ENCODE results near the gene SGMS1. TPM values are rescaled to one million over a fixed set of nuclear protein-coding genes. Genes with fewer than 3 reads are reported as not detected.

SGMS1 gene
- total and polyA plus RNA-seq, 2 donors (not counting 3 experiments of a cell fraction or from before 2014, with no cell fraction given), result 9.7 to 23.7 TPM

DNA sequence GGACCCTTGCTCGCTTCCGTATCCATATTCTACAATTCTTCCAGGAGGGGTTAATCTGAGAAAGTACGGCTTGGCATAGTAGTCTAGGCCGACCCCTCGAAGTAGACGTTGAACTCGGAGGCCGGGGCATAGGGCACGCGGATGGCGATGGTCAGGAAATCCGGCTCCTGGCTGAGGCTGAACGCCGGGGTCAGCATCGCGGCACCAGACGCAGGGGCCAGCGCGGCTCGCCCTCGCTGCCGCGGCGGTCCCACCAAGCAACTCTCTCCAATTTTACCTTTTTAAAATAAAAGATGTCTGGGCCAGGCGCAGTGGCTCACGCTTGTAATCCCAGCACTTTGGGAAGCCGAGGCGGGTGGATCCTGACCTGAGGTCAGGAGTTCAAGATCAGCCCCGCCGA, 7.3 kb upstream of the SGMS1 start:
- FAIRE-seq, result no peak
- H3K27me3 ChIP-seq (ENCODE audit: control insufficient read depth in 2 of 2, insufficient read depth in 2 of 2, low read length in 2 of 2), result peaks cover 0 to 4% of the 10 kb centered on the region in 2 experiments
- no peak for DNase-seq (ENCODE audit: low read depth, low spot score)
- no peak overlapping the region for H2AFZ ChIP-seq (ENCODE audit: low read depth, low read length)
- no peak overlapping the region for H3K4me3 ChIP-seq (replicated peaks in 1 of 3; ENCODE audit: insufficient read depth in 1 of 3, low read depth in 1 of 3, low read length in 3 of 3)
- ChIA-PET CTCF (no interaction called here), POLR2A (no interaction called here)
- no peaks in the 10 kb centered on the region for H3K9me1 ChIP-seq (replicated peaks; ENCODE audit: control insufficient read depth, extremely low read depth, insufficient read depth, low read length)
- TF ChIP-seq, protein P1, sequence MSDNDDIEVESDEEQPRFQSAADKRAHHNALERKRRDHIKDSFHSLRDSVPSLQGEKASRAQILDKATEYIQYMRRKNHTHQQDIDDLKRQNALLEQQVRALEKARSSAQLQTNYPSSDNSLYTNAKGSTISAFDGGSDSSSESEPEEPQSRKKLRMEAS (IDR thresholded peaks at IDR 0.05; ENCODE audit: insufficient read depth, insufficient read length), result no peak
- TF ChIP-seq POLR2A (IDR thresholded peaks at IDR 0.05; ENCODE audit: low read depth, low read length) (no peak), GATA2 (IDR thresholded peaks at IDR 0.05; ENCODE audit: insufficient read depth, insufficient read length, low read depth, low read length) (no peak), POLR2AphosphoS5 (IDR thresholded peaks at IDR 0.05; ENCODE audit: insufficient read depth, low read depth, low read length) (no peak), JUN (IDR thresholded peaks at IDR 0.05; ENCODE audit: borderline replicate concordance, insufficient read depth, insufficient read length, low read depth) (no peak), FOS (IDR thresholded peaks at IDR 0.05; ENCODE audit: borderline replicate concordance, insufficient read depth, low read length) (no peak), EZH2 (IDR thresholded peaks at IDR 0.05; ENCODE audit: borderline replicate concordance, low read depth, low read length, severe bottlenecking) (no peak), MYC (IDR thresholded peaks at IDR 0.05; ENCODE audit: low read depth, low read length) (no peak)
- TF ChIP-seq, protein P2, sequence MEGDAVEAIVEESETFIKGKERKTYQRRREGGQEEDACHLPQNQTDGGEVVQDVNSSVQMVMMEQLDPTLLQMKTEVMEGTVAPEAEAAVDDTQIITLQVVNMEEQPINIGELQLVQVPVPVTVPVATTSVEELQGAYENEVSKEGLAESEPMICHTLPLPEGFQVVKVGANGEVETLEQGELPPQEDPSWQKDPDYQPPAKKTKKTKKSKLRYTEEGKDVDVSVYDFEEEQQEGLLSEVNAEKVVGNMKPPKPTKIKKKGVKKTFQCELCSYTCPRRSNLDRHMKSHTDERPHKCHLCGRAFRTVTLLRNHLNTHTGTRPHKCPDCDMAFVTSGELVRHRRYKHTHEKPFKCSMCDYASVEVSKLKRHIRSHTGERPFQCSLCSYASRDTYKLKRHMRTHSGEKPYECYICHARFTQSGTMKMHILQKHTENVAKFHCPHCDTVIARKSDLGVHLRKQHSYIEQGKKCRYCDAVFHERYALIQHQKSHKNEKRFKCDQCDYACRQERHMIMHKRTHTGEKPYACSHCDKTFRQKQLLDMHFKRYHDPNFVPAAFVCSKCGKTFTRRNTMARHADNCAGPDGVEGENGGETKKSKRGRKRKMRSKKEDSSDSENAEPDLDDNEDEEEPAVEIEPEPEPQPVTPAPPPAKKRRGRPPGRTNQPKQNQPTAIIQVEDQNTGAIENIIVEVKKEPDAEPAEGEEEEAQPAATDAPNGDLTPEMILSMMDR (IDR thresholded peaks at IDR 0.05; ENCODE audit: extremely low read depth in 1 of 2, insufficient read depth in 1 of 2, low read depth in 1 of 2, low read length in 2 of 2), result no peak
- peaks cover 3% of the 10 kb centered on the region for H3K4me1 ChIP-seq (ENCODE audit: control insufficient read depth, extremely low read depth, insufficient read depth, low read length)
- no peak overlapping the region for H3K27ac ChIP-seq (ENCODE audit: insufficient read depth, low read depth, low read length)
- intact Hi-C loops (cut with micrococcal nuclease) (no loop called here), dilution Hi-C loops (cut with MboI; ENCODE audit: extremely low pct_ligation_motif_present, low sequenced_read_pairs) (no loop called here)
- H3K79me2 ChIP-seq (ENCODE audit: control insufficient read depth, insufficient read depth, low read length), result no peaks in the 10 kb centered on the region
- no peaks in the 10 kb centered on the region for H4K20me1 ChIP-seq (replicated peaks; ENCODE audit: control insufficient read depth, extremely low read depth, insufficient read depth, low read length)
- H3K9ac ChIP-seq (replicated peaks; ENCODE audit: extremely low read depth, insufficient read depth, low read length), result no peak overlapping the region
- H3K4me2 ChIP-seq (ENCODE audit: insufficient read depth, low read length), result no peak overlapping the region
- no peaks in the 10 kb centered on the region for H3K9me3 ChIP-seq (replicated peaks; ENCODE audit: control insufficient read depth, insufficient read depth, low read length)
- no TSS peak for BruUV-seq (replicated peaks)
- H3K36me3 ChIP-seq (ENCODE audit: control insufficient read depth in 2 of 2, extremely low read depth in 1 of 2, insufficient read depth in 2 of 2, low read length in 2 of 2), result no peaks in the 10 kb centered on the region

Measured in endothelial cell of umbilical vein (primary cell).